NCI-H510A (cell line): ENCODE results near the gene EDN1.
"Not testable (repeated sequence)": the region's sequence is repeated elsewhere in the genome, so short reads cannot be mapped to it uniquely, and the experiment has no call there.

Source experiments
- DNase-seq: peaks from one replicate; lab custom pipeline; 2025; lab: John Stamatoyannopoulos, UW

The EDN1 gene

DNA sequence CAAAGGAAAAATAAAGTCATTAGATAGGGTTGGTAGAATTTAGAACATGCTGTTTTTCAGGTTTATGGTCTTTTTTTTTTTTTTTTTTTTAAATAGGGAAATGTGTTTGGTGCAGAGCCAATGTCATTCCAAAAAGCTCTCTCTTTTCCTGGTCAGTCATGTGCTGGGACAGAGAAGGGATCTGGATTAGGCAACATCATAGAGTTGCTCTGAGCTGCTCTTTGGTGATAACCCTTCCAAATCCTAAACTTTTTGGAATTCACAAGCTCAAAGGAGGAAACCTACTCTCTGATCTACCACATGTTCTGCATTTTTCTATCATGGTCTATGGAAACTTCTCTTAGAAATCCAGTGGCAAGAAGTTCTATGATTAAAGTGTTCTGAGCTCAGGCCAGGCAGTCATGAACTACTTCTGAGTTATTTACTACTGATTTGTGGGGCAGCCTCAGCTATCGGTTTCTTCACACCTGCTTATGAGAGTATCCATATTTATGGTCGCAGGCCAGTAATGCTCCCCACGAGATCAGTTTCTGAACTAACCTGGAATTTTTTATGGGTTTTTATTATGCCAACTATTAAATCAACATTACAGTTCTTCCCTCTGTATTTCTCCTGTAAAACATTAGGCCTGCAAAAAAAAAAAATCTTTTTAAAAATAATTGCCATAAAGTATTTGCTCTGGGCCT is 4.8 kb downstream of the EDN1 start:
- DNase-seq: no peak

DNA sequence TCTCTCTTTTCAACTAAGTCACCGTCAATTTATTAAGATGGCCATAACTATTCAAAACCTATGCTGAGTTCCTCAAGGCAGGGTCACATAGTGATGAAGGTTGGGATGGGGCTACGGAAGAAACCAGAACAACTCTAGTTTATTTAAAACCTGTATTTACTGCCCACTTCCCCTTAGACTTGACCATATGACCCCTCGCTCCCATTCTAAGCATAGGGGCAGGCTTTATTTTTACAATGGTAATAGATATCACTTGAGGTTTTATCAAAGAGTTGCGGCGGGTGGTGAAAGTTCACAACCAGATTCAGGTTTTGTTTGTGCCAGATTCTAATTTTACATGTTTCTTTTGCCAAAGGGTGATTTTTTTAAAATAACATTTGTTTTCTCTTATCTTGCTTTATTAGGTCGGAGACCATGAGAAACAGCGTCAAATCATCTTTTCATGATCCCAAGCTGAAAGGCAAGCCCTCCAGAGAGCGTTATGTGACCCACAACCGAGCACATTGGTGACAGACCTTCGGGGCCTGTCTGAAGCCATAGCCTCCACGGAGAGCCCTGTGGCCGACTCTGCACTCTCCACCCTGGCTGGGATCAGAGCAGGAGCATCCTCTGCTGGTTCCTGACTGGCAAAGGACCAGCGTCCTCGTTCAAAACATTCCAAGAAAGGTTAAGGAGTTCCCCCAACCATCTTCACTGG is 5.5 kb downstream of the EDN1 start:
- no peak for DNase-seq

DNA sequence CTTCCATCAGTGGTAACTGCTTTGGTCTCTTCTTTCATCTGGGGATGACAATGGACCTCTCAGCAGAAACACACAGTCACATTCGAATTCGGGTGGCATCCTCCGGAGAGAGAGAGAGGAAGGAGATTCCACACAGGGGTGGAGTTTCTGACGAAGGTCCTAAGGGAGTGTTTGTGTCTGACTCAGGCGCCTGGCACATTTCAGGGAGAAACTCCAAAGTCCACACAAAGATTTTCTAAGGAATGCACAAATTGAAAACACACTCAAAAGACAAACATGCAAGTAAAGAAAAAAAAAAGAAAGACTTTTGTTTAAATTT is 6.1 kb downstream of the EDN1 start:
- DNase-seq: no peak

DNA sequence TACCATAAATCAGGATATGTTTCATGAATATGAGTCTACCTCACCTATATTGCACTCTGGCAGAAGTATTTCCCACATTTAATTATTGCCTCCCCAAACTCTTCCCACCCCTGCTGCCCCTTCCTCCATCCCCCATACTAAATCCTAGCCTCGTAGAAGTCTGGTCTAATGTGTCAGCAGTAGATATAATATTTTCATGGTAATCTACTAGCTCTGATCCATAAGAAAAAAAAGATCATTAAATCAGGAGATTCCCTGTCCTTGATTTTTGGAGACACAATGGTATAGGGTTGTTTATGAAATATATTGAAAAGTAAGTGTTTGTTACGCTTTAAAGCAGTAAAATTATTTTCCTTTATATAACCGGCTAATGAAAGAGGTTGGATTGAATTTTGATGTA is 6.4 kb downstream of the EDN1 start:
- DNase-seq: no peak

DNA sequence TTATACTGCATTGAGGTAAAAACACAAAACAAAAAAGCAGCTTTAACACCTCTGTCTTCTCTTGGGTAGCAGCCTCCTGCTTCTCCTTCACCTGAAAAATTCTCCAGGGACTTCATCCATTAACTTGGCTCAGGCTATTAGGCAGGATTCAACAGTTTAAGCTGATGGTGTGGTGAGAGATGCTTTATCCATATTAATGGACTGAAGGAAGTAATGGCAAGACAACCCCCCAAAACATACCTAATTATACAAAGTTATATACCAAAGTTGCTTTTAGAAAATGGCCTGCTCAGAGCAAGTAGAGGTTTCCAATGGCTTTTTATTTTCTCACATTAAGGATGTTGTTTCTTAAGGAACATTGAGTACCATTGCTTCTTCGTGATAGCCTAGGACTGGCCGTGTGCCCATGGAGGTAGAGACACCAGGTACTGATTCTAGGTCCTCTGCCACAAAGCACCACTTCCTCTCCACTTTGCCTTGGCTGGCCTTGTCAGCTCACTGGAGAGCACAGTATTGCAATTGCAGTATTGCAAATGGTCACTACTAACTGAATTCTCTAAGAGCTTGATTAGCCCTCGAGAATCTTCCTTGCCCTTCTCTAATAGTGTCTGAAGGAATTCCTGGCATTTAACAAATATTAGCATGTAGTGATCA is 7.3 kb downstream of the EDN1 start:
- no peak for DNase-seq

DNA sequence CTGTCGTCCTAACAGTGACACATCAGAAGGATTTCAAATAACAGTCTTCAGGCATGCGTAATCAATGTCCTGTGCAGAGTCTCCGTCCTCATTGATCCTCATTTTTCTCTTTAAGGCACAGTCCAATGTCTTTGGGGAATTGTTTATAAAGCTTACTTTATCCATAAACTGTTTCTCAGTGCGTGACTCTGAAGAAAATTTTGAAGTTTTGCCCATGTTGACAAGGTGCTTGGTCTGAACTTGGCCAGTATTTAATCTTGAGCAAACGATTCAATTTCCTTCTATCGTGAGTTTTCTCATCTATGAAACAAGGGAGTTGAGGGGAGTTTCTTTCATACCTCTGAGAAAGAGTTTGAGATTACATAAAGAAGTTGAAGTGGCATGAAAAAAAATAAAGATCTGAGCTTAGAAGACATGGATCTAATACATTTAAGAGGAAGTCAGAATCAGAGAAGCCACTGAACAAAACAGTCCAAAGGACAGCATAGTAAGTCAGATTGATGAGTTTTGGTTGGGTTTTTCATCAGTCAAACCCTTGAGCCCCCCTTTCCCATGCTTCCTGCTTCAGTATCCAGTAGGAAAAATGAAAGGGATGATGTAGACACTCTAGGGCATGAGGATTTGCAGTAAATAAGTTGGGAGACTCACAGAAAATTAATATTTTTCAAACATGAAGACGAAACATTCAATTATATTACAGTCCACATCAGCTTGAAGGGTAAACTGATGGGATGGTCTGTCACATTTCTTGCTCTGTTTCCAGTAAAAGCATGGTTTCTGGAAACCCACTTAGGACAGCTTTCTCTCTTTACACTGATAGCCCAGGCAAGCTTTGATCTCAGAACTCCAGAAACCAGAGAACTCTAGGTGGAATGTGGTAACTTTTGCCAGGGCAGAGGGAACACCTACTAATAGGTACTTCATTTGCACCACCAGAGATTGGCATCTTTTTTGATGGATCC is 8.1 kb downstream of the EDN1 start:
- DNase-seq: no peak

DNA sequence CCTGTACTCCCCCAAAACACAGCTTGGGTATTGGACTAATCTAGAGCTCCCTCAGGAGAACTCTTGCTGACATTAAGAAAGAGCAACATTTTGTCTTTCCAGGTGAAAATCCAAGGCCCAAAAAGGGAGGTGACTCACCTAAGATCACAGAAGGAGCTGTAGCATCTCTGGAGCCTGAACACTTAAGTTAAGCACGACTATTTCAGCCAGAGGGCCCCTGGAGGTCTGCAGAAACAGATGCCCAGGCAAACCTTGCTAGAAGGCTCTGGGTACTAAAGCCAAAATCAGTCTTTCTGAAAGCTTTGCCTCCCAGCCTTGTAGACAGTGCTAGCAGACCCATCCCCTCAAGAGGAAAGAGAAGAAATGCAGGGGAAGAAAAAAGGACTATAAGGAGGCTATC is 8.8 kb downstream of the EDN1 start:
- DNase-seq: no peak

DNA sequence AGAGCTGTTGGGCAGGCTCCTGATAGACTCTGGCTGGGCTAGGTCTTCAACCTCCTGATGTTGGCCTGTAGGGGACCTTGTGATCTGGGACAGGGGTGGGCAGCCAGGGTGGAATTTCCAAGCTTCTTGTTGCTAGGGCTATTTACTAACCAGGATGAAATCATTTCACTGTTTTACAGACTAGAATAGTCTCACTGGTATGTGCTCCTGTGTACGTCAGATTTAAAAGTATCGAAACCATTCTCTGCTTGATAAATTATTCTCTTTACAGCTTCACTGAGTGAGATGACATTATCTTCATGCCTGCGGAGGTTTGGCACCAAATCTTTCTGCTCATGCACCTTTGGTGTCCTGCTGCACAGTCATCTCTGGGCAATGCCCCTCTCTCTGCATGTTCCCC is 10.9 kb downstream of the EDN1 start:
- DNase-seq: no peak

DNA sequence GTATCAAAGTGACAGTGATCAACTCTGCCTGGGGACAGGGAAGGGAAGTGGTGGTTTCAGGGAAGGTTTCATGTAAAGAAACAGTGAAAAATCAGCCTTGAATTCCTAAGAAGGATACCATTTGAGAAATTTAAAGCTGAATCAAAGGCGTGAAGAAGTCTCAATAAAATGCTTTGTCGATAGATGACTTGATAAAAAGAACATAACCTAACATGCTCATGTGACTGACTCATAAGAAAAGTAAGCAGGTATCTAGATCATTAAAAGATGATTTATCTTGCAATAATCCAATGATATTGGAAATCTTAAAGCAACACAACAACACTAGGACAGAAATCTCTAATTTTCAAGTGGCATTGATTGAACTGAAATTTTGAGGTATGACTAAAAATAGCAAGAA is 14.3 kb downstream of the EDN1 start:
- no peak for DNase-seq

DNA sequence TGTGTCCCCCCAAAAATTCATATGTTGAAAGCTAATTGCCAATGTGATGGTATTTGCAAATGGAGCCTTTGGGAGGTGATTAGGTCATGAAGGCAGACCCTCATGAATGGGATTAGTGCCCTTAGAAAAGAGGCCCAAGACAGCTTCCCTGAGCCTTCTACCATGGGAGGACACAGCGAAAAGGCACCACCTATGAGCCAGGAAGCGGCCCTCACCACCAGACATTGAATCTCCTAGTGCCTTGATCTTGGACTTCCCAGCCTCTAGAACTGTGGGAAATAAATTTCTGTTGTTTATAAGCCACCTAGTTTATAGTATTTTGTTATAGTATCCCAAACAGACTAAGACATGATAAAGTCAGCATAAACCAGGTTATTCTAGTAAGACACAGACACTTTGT is 18.9 kb downstream of the EDN1 start:
- no peak for DNase-seq

DNA sequence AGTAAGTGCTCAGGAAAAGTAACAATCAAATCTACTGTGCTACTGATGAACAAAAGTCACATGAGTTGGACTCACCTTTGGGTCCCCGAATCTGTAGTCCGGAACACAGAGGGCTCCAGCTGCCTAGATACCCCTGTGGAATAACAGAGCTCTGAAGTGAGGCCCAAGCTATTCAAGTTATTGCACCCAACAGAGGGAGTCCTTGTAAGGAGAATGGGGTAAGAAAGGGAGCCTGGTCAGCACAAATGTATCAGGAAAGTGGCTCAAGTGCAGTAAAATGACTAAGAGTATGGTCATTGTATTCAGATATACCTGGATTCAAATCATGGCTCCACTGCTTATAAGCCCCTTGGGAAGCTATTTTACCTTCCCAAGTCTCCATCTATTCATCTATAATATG is 20.9 kb downstream of the EDN1 start:
- DNase-seq: no peak

DNA sequence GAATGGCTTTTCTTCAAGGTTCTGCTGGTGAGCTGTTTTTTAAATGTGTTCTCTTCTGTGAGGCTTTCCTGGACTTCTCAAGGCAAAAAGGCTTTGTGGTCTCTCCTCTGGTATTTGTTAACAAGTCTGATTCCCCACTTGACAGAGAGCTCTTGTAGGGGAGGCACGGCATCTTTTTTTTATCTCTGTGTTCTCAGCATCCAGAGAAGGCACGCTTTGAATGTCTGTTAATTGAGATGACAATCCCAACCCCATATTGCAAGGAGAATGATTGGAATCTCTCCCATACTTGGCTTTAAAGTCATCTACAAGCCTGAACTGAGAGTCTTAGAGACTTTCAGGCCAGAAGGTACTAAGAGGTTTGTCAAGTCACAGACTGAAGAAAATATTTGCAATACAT is 22.6 kb downstream of the EDN1 start:
- DNase-seq: no peak

DNA sequence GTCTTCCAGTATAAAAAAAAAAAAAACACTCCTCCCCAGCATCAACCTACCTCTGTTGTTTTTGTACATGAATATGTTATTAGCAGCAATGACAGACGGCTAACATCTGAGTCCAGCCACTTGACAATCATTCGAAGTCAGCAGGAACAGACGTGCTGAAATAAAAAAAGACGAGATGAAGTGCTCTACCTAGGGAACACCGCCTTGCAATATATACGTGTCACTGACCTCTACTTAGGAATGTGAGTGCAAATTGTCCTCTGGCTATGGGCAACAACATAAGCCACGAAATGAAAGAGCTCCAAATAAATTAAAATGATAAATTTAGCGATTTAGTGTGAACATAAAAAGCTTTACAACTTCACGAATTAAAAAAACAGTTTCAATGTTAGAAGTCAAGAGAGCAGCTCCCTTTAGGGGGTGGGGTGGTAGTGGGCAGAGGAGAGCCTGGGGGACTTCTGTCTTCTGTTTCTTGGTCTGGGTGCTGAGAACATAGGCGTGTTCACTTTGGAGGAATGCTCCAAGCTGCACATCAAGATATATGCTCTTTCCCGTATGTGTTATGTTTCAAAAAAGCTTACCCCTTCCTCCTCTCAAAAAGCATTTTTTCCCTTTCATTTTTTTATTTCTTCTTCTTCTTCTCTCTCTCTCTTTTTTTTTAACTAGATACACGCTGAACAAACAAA is 23.3 kb downstream of the EDN1 start:
- no peak for DNase-seq

DNA sequence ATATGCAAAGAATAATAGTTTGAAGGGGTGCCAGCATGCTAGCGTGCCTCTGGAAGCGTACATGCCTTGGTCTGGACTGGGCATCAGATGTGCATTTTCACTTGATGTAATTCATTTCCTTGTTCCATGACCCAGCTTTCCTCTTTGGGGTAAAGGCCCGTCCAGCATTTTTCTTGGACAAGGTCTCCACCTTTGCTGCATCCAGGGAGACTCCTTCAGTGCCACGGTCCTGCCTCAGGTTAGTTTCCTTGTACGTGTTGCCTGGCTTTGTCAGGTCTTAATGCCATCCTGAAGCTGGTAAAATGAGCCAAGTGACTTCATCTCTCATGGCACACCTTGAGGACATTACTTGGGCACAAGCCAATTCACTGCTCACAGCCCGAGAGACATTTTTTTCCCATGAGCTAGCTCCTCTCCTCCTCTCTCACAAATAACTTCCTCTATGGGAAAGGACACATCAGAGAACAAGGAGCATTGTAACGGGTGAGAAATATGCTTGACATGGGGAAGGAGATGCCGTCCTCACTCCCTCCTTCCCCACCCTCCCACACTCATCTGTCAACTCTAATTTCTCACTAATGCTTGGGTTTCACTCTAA is 23.9 kb downstream of the EDN1 start:
- no peak for DNase-seq

DNA sequence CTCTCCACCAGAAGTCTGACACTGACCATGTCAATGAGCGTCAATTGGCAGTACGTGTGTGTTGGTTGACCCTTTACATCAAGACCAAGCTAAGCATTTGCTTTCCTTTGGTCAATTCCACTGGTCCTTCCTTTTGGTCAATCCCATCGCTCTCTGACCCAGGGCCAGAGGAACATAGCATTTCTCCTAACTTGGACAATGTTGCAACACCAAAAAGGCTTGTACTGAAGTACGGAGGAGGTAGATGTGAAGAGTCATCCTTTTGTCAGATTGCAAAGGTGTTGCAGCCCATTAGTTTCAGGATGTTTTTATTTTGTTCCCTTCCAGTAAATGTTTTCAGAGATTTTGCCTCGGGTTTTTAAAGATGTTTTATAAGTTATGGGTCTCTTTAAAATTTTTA is 24.6 kb downstream of the EDN1 start:
- DNase-seq: no peak

DNA sequence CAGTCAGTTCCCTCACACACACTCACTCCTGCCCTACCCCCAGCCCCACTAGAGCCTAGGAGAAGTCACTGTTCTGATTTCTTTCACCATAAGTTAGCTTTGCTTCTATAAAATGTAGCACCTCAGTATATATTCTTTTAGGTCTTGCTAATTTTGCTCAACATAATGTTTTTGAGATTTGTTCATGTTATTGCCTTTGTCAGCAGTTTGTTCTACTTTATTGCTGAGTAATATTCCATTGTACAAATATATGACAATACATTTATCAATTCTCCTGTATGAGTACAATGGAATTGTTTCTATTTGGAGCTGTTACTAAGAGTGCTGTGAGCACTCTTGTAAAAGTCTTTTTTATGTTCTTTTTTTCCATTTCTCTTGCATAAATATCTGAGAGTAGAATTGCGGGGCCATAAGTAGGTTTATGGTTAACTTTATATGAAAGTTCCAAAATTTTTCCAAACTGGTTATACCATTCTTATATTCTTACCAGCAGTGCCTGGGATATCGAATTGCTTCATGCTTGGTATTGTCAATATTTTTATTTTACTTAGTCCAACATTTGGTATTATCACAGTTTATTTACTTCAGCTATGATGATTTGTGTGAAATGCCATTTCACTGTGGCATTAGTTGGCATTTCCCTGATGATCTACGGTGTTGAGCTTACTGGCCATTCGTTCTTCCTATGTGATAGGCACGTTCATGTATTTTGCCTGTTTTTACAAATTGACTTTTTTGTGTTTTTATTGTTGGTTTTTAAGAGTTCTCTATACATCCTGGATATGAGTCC is 25.3 kb downstream of the EDN1 start:
- no peak for DNase-seq

DNA sequence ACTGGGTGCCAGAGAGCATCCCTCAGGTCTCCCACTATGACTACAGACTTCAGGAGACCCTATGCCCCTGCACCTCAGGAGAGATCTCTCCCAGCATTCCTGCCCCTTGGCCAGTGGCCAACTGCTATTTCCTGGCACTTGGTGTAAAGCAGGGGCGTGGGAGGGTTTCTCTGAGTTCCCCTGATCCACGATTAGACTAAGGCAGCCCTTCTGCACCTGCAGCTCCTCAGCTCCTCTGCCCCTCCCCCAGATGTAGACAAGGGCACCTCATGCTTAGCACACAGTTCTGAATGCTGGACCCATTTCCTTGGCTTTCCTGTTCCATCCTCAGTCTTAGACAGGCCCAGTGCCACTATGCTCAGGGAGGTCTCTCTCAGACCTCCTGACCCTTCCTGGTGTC is 28.6 kb downstream of the EDN1 start:
- no peak for DNase-seq

DNA sequence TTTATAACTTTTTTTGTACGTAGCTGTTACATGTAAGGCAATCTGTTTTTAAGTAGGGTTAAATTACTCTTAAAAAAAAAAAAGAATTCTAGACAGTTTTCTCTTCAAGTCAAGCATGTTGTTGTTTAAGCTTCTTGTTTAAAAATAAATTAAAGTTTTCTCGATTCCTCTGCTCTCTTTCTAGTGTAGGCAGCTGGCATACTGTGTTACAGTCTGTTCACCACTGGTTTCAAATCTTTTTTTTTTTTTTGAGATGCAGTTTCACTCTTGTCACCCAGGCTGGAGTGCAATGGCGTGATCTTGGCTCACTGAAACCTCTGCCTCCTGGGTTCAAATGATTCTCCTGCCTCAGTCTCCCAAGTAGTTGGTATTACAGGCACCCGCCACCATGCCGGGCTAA is 29.9 kb downstream of the EDN1 start:
- not testable (repeated sequence) for DNase-seq

DNA sequence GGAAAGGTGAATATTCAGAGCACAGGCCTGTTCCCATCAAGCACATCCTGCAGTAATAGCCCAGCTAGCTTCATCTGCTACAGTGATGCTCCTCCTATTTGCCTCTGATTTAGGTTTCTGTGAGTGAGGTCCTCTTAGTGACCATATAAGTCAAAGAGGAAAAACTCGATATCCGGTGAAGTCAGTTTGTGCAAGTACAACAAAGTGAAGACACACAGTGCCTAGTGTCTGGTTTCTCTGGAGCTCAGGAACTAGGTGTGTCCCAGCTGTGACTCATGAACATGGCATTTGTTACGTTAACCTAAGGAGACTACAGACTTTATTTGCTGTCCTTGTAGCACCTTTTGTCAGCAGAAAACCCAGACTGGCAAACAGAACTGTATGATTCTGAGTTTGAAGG is 33.9 kb downstream of the EDN1 start:
- no peak for DNase-seq

DNA sequence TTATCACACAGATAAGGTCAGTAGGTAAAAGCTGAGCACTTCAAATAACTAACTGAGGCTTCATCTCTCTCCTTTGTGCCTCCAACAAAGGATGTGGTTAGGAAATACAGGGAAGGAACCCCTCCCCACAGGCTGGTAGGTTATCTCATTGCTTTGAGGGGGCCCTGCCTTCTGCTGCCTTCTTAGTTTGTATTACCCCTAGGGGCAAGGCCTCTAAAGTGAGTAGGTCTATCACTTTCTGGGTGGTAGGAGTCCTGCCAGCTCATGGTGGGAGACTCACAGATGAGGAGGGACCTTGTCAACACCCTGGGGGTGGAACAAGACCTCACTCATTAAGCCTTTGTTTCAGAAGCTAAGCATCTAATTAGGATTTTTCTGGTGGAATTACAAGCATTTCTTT is 34.6 kb downstream of the EDN1 start:
- DNase-seq: no peak

DNA sequence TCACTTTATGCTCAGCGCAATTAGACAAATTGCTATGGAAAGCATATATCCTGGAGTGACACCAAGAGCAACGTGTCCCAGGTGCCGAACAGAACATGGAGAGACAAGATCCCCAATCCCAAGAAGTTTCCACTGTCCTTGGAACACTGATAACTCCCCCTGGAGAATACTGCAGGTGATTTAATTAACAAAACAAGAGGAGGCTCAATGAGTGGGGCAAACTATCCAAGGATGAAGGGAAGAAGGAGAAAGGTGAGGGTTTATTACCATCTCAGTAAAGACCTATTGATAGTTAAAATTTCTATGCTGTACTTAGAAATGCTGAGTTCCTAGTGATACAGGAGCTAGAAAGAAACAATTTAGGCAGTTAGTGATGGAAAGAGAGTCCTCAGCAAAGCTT is 35.7 kb downstream of the EDN1 start:
- no peak for DNase-seq
